Trophoblast cell (in vitro differentiated cells and primary cell): ENCODE measurements around the gene DNAJC13.

Experiments
- DNase-seq, 2 donors: peaks; one replicate each; pipeline ENCODE4 v3.0.0-alpha.2; 2016
- H2AFZ ChIP-seq: 2 replicates; pipeline ENCODE4 v1.6.1; 2013; ENCODE audit warnings: low read length, moderate library complexity, mild to moderate bottlenecking; ENCODE audit not compliant: insufficient read depth, poor library complexity
- H2AK5ac ChIP-seq: 2 replicates; pipeline ENCODE4 v1.6.1; 2013; ENCODE audit warnings: mild to moderate bottlenecking, low read length
- H2BK120ac ChIP-seq: 2 replicates; pipeline ENCODE4 v1.6.1; 2013; ENCODE audit warnings: low read length, mild to moderate bottlenecking, moderate library complexity; ENCODE audit not compliant: insufficient read depth, poor library complexity
- H2BK12ac ChIP-seq: 2 replicates; pipeline ENCODE4 v1.6.1; 2013; ENCODE audit warnings: mild to moderate bottlenecking, low read length, moderate library complexity
- H2BK5ac ChIP-seq: 2 replicates; pipeline ENCODE4 v1.6.1; 2013; ENCODE audit warnings: low read length, low read depth, moderate library complexity, mild to moderate bottlenecking; ENCODE audit not compliant: poor library complexity
- H3K14ac ChIP-seq: 2 replicates; pipeline ENCODE4 v1.6.1; 2013; ENCODE audit warnings: mild to moderate bottlenecking, low read length
- H3K18ac ChIP-seq: 2 replicates; pipeline ENCODE4 v1.6.1; 2013; ENCODE audit warnings: mild to moderate bottlenecking, low read length
- H3K23ac ChIP-seq: 2 replicates; pipeline ENCODE4 v1.6.1; 2013; ENCODE audit warnings: low read length
- H3K27ac ChIP-seq: 2 replicates; pipeline ENCODE4 v1.5.1; 2013; ENCODE audit warnings: low read depth, mild to moderate bottlenecking, inconsistent platforms, low read length, moderate library complexity
- H3K27me3 ChIP-seq: 2 replicates; pipeline ENCODE4 v1.6.1; 2013; ENCODE audit warnings: inconsistent platforms, mild to moderate bottlenecking, low read length, moderate library complexity; ENCODE audit not compliant: insufficient read depth
- H3K36me3 ChIP-seq, 2 experiments: 1 replicate in 1 of 2; 2 replicates in 1 of 2; pipeline ENCODE4 v1.6.1; 2013; ENCODE audit warnings: low read length in 2 of 2, mild to moderate bottlenecking in 2 of 2, moderate library complexity in 1 of 2; ENCODE audit not compliant: insufficient read depth in 2 of 2, control insufficient read depth in 1 of 2
- H3K4ac ChIP-seq: 2 replicates; pipeline ENCODE4 v1.6.1; 2013; ENCODE audit warnings: low read depth, mild to moderate bottlenecking, low read length, moderate library complexity
- H3K4me1 ChIP-seq, 2 experiments: 1 replicate in 1 of 2; 2 replicates in 1 of 2; pipeline ENCODE4 v1.6.1; 2013; ENCODE audit warnings: low read length in 2 of 2, mild to moderate bottlenecking in 2 of 2, moderate library complexity in 1 of 2; ENCODE audit not compliant: insufficient read depth in 2 of 2, control insufficient read depth in 1 of 2
- H3K4me2 ChIP-seq: 2 replicates; pipeline ENCODE4 v1.6.1; 2013; ENCODE audit warnings: inconsistent platforms, mild to moderate bottlenecking, low read length, moderate library complexity
- H3K4me3 ChIP-seq: 2 replicates; pipeline ENCODE4 v1.5.1; 2013; ENCODE audit warnings: mild to moderate bottlenecking, low read depth, low read length, inconsistent platforms
- H3K79me1 ChIP-seq: one replicate; pipeline ENCODE4 v1.6.1; 2013; ENCODE audit warnings: low read length
- H3K79me2 ChIP-seq: 2 replicates; pipeline ENCODE4 v1.6.1; 2013; ENCODE audit warnings: low read length, mild to moderate bottlenecking; ENCODE audit not compliant: control insufficient read depth, insufficient read depth, poor library complexity
- H3K9ac ChIP-seq: 2 replicates; pipeline ENCODE4 v1.6.1; 2013; ENCODE audit warnings: mild to moderate bottlenecking, low read length
- H3K9me3 ChIP-seq: 2 replicates; pipeline ENCODE4 v1.6.1; 2013; ENCODE audit warnings: low read depth, mild to moderate bottlenecking, control low read depth, inconsistent platforms, low read length; ENCODE audit not compliant: insufficient read depth
- H4K12ac ChIP-seq: 2 replicates; pipeline ENCODE4 v1.6.1; 2013; ENCODE audit warnings: low read depth, mild to moderate bottlenecking, low read length, moderate library complexity
- H4K8ac ChIP-seq: 2 replicates; pipeline ENCODE4 v1.6.1; 2013; ENCODE audit warnings: low read depth, mild to moderate bottlenecking, low read length, moderate library complexity
- H4K91ac ChIP-seq: one replicate; pipeline ENCODE4 v1.6.1; 2013; ENCODE audit warnings: low read depth, mild to moderate bottlenecking, low read length, moderate library complexity
- WGBS: extraction: QIAGEN DNeasy Blood & Tissue Kit; methylation state at CpG from one replicate; pipeline ENCODE4 v1.1.7; 2013; ENCODE audit warnings: missing lambda C conversion rate; ENCODE audit not compliant: insufficient read length, insufficient coverage; ENCODE audit errors: extremely low coverage; 5-methylcytosine and 5-hydroxymethylcytosine counted together

DNAJC13 gene

DNA sequence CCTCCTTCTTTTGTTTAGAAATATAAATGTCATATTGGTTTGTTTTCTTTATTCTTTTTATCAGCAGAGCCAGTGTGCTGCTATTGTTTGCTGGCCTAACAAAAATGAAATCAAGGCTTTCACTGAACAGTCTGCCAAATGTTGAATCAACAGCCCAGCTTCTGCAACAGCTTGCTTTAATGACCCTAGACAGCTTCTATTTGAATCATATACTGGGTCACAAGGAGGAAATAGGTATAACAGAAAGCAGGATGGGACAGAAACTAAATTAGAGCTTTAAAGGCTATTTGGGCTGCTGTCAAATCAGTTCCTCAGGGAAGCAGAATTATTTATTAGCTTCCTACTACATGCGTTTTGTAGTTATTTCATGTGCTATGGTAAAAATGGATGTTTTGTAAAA is 12.1 kb upstream of the DNAJC13 start:
- Histone ChIP-seq H3K9me3 (no peaks in the 10 kb centered on the region), H3K27ac (no peak overlapping the region), H2BK5ac (no peak overlapping the region), H2BK120ac (no peak overlapping the region), H3K4me2 (no peak overlapping the region), H3K27me3 (no peaks in the 10 kb centered on the region), H3K4me1 (no peaks in the 10 kb centered on the region), H4K12ac (no peak overlapping the region), H3K4me3 (no peak overlapping the region), H3K9ac (no peak overlapping the region), H3K79me1 (no peaks in the 10 kb centered on the region), H4K8ac (no peak overlapping the region), H3K18ac (no peak overlapping the region), H2AFZ (no peak overlapping the region), H2BK12ac (no peak overlapping the region), H3K14ac (no peak overlapping the region), H2AK5ac (no peak overlapping the region), H3K79me2 (no peaks in the 10 kb centered on the region), H4K91ac (no peak overlapping the region), H3K36me3 (no peaks in the 10 kb centered on the region), H3K23ac (no peak overlapping the region), H3K4ac (no peak overlapping the region)
- no CpG with 5 or more reads among the region's 1 CpG for WGBS
- DNase-seq = no peak

DNA sequence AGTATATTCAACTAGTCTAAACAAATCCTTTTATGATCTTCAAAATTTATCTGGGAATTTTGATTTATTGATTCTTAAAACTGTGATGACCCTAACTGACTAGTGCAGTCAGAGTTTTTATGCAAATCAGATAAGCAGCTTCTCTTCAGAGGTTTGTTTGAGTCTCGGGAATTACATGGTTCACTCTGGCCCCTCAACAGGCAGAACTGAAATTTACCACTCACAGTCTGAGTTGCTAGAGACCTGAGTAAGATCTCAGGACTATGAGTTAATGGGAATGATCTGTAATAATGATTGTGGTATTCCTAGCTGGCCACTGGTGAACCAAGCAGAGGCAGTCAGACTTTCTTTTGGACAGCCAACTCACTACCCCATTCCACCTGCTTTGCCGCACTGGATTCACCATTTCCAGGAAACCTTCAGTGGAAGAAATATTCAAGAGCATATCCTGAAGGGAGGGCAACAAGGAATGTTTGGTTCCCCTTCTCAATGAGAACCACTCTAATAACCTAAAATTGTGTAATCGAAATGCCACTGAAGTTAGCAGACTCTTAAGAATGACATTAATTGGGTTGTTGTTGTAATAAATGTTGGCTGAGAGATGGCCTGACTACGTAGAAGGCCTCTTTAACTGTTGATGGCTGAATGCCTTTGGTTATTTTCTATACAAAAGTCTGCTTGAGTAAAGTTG is 11.5 kb upstream of the DNAJC13 start:
- H3K9me3 ChIP-seq = no peaks in the 10 kb centered on the region
- no peaks in the 10 kb centered on the region for H3K36me3 ChIP-seq
- H3K27ac ChIP-seq = no peak overlapping the region
- no peak overlapping the region for H2AFZ ChIP-seq
- no peak overlapping the region for H3K4me2 ChIP-seq
- H3K79me1 ChIP-seq = no peaks in the 10 kb centered on the region
- H4K8ac ChIP-seq = no peak overlapping the region
- no peak overlapping the region for H3K4me3 ChIP-seq
- DNase-seq = no peak
- WGBS = no CpG with 5 or more reads among the region's 4 CpGs
- no peaks in the 10 kb centered on the region for H3K79me2 ChIP-seq
- H2BK12ac ChIP-seq = no peak overlapping the region
- no peak overlapping the region for H2AK5ac ChIP-seq
- H3K4me1 ChIP-seq = no peaks in the 10 kb centered on the region
- H3K4ac ChIP-seq = no peak overlapping the region
- no peak overlapping the region for H2BK5ac ChIP-seq
- H3K27me3 ChIP-seq = no peaks in the 10 kb centered on the region
- H2BK120ac ChIP-seq = no peak overlapping the region
- H3K14ac ChIP-seq = no peak overlapping the region
- no peak overlapping the region for H3K23ac ChIP-seq
- H3K18ac ChIP-seq = no peak overlapping the region
- H3K9ac ChIP-seq = no peak overlapping the region
- no peak overlapping the region for H4K91ac ChIP-seq
- no peak overlapping the region for H4K12ac ChIP-seq

DNA sequence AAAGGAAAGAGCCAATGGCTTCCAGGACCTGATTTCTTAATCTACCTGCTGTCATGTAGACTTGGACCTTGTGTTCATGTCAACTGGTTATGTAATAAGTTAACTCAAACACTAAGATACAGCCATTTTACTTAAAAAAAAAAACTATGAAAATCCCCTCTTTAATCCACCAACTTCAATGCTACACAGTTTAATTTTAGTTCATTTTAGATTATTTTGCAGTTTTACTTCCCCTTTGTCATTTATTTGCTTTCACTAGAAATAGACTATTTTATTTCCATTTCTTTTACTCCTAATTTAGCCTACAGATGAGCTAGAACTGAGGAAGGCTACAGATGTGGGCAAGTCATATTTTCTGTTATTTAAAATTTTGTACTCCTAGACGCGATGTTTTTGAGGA is 10.7 kb upstream of the DNAJC13 start:
- Histone ChIP-seq H3K23ac (no peak overlapping the region), H2AK5ac (no peak overlapping the region), H3K4ac (no peak overlapping the region), H4K91ac (no peak overlapping the region), H3K79me2 (no peaks in the 10 kb centered on the region), H3K9me3 (no peaks in the 10 kb centered on the region), H3K36me3 (no peaks in the 10 kb centered on the region), H3K79me1 (no peaks in the 10 kb centered on the region), H2BK120ac (no peak overlapping the region), H3K4me3 (no peak overlapping the region), H3K14ac (no peak overlapping the region), H4K12ac (no peak overlapping the region), H3K27me3 (no peaks in the 10 kb centered on the region), H3K9ac (no peak overlapping the region), H2BK12ac (no peak overlapping the region), H3K4me1 (no peaks in the 10 kb centered on the region), H2BK5ac (no peak overlapping the region), H3K27ac (no peak overlapping the region), H3K4me2 (no peak overlapping the region), H3K18ac (no peak overlapping the region), H4K8ac (no peak overlapping the region), H2AFZ (no peak overlapping the region)
- DNase-seq = no peak
- no CpG with 5 or more reads among the region's 2 CpGs for WGBS

DNA sequence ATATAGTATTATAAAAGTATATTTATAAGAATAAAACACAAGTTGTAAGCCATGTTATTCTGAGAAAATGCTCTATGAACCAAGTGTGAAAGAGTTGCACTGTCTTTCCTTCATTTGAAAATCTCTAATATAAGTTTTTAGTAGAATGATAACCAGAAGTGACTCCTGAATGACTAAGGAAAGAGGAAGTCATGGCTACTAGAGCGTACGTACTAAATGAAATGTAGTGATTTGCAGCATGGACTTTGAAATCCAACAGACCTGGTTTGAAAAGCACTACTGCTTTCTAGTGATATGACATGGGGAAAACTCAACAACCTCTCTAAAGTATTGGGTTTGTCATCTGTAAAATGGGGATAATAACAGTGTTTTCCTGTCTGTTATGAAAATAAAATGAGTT is 10.3 kb upstream of the DNAJC13 start:
- Histone ChIP-seq H3K18ac (no peak overlapping the region), H3K27me3 (no peaks in the 10 kb centered on the region), H2AFZ (no peak overlapping the region), H3K4me1 (no peaks in the 10 kb centered on the region), H3K4me2 (no peak overlapping the region), H3K4ac (no peak overlapping the region), H4K91ac (no peak overlapping the region), H2AK5ac (no peak overlapping the region), H3K4me3 (no peak overlapping the region), H3K9me3 (no peaks in the 10 kb centered on the region), H3K79me1 (no peaks in the 10 kb centered on the region), H3K27ac (no peak overlapping the region), H2BK120ac (no peak overlapping the region), H3K9ac (no peak overlapping the region), H3K23ac (no peak overlapping the region), H3K79me2 (no peaks in the 10 kb centered on the region), H4K12ac (no peak overlapping the region), H2BK5ac (no peak overlapping the region), H4K8ac (no peak overlapping the region), H2BK12ac (no peak overlapping the region), H3K14ac (no peak overlapping the region), H3K36me3 (no peaks in the 10 kb centered on the region)
- WGBS = no CpG with 5 or more reads among the region's 2 CpGs
- no peak for DNase-seq
